ENCODE results near the gene CD247.
"Not testable (repeated sequence)": the region's sequence is repeated elsewhere in the genome, so short reads cannot be mapped to it uniquely, and the experiment has no call there.

CD247 gene

GRCh38 chr1:167562702-167563101 lies 44.4 kb upstream of the CD247 start:
- no peak overlapping the region for H3K27ac Mint-ChIP-seq
- H3K4me1 Mint-ChIP-seq: peaks cover 11% of the 10 kb centered on the region
- no peaks in the 10 kb centered on the region for H3K9me3 Mint-ChIP-seq
- H3K27me3 Mint-ChIP-seq (ENCODE audit: low read depth): peaks cover 10% of the 10 kb centered on the region
- H3K36me3 Mint-ChIP-seq (ENCODE audit: low read depth): no peaks in the 10 kb centered on the region
- TF ChIP-seq CTCF (IDR thresholded peaks at IDR 0.05; ENCODE audit: unreplicated experiment in 3 of 3): no peak
- no peak overlapping the region for H3K4me3 Mint-ChIP-seq

GRCh38 chr1:167561753-167562152 lies 43.4 kb upstream of the CD247 start:
- Mint-ChIP-seq H3K4me3 (no peak overlapping the region), H3K9me3 (no peaks in the 10 kb centered on the region), H3K36me3 (ENCODE audit: low read depth) (no peaks in the 10 kb centered on the region), H3K27ac (no peak overlapping the region), H3K4me1 (peaks cover 10% of the 10 kb centered on the region), H3K27me3 (ENCODE audit: low read depth) (peaks cover 9% of the 10 kb centered on the region)
- TF ChIP-seq CTCF (IDR thresholded peaks at IDR 0.05; ENCODE audit: unreplicated experiment in 3 of 3): no peak

DNA sequence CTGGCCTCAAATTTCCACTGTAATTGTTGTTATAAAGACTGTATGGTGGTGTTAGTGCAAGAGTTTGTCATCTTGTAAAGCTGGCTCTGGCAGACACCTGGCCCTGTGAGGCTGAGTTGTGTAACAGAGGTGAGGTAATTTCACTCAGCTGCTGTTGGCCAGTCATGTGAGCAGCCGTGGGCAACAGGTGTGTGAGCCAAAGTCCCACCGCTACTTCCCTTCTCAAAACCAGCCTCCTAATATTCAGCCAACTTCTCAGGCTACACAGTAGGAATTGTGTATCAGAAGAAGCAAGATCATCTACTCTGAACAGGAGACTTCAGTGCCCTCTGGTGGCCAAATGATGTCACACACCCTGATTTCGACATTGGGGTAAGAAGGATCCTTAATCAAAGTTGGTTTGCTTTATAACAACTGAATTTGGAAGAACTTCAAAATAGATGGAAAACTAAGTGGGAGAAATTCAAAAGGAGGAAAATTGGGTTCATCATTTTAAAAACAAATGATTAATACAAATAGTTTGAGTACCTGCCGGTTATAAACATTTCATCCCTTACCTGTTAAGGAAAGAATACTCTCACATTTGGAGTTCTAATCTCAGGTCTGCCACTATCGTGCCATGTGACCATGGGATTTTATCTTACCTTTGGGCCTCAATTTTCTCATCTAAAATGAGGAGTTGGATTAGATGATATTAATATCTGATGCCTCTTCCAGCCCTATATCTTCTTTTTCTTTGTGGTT lies 37.8 kb upstream of the CD247 start:
- H3K36me3 Mint-ChIP-seq (ENCODE audit: low read depth): no peaks in the 10 kb centered on the region

DNA sequence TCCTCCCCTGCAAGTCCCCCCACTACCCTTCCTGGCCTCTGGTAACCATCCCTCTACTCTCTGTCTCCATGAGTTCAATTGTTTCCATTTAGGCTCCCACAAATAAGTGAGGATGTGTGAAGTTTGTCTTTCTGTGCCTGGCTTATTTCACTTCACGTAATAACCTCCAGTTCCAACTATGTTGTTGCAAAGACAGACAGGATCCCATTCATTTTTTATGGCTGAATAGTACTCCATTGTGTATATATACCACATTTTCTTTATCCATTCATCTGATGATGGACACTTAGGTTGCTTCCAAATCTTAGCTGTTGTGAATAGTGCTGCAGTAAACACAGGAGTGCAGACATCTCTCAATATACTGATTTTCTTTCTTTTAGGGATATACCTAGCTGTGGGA lies 36.7 kb upstream of the CD247 start:
- Mint-ChIP-seq H3K4me3 (peak overlapping the region; percentile 26 to 46 (median 41)), H3K4me1 (peaks cover 16% of the 10 kb centered on the region), H3K27me3 (ENCODE audit: low read depth) (peaks cover 14% of the 10 kb centered on the region)
- H3K27ac Mint-ChIP-seq; H3K9me3 Mint-ChIP-seq; H3K36me3 Mint-ChIP-seq (ENCODE audit: low read depth): not testable (repeated sequence)

More for the DNA sequence above, 37.8 kb upstream of the CD247 start:
- H3K9me3 Mint-ChIP-seq: no peaks in the 10 kb centered on the region
- TF ChIP-seq CTCF (IDR thresholded peaks at IDR 0.05; ENCODE audit: unreplicated experiment in 3 of 3): peak; percentile 81 to 85 (median 84)
- H3K4me1 Mint-ChIP-seq: peaks cover 16% of the 10 kb centered on the region
- peaks cover 14% of the 10 kb centered on the region for H3K27me3 Mint-ChIP-seq (ENCODE audit: low read depth)
- H3K27ac Mint-ChIP-seq: no peak overlapping the region
- peak overlapping the region; percentile 4 to 41 (median 26) for H3K4me3 Mint-ChIP-seq

- no peaks in the 10 kb centered on the region for H3K36me3 Mint-ChIP-seq (ENCODE audit: low read depth)
- H3K9me3 Mint-ChIP-seq: no peaks in the 10 kb centered on the region
- peaks cover 16% of the 10 kb centered on the region for H3K4me1 Mint-ChIP-seq
- peaks cover 11% of the 10 kb centered on the region for H3K27me3 Mint-ChIP-seq (ENCODE audit: low read depth)
- H3K27ac Mint-ChIP-seq: peak overlapping the region in 2 of 3 experiments; percentile 52 to 64
- H3K4me3 Mint-ChIP-seq: peak overlapping the region; percentile 80 to 88 (median 85)
- TF ChIP-seq CTCF (IDR thresholded peaks at IDR 0.05; ENCODE audit: unreplicated experiment in 3 of 3): no peak
These were observed 35.9 kb upstream of the CD247 start for GRCh38 chr1:167554028-167554779.

- Mint-ChIP-seq H3K4me1 (peaks cover 16% of the 10 kb centered on the region), H3K4me3 (peak within 1 kb of the TSS; percentile 85 to 88 (median 87)), H3K27me3 (ENCODE audit: low read depth) (peaks cover 16% of the 10 kb centered on the region), H3K36me3 (ENCODE audit: low read depth) (no peaks in the 10 kb centered on the region), H3K27ac (peak within 1 kb of the TSS in 2 of 3 experiments; percentile 52 to 64), H3K9me3 (no peaks in the 10 kb centered on the region)
- no peak for TF ChIP-seq CTCF (IDR thresholded peaks at IDR 0.05; ENCODE audit: unreplicated experiment in 3 of 3)
These were observed 35.1 kb upstream of the CD247 start, which contains the start of gene CREG1 for GRCh38 chr1:167553136-167554027. CREG1 (minus strand) TSS chr1:167553762.
